T-helper 1 cell treated with Interleukin-12 subunit alpha and Interleukin-12 subunit beta and Interleukin-4 antibody, amounts not matched to agents 30 ng/mL and 1 ng/mL, for 36 hours (primary cell): Measurements from ENCODE around the gene ACOT11. TPM values are rescaled to one million over a fixed set of nuclear protein-coding genes. Genes with fewer than 3 reads are reported as not detected.
"Not testable (repeated sequence)": the region's sequence is repeated elsewhere in the genome, so short reads cannot be mapped to it uniquely, and the experiment has no call there.

ENCODE experiments used
- intact Hi-C: fragments of 100-400 bp; cut with micrococcal nuclease; formaldehyde crosslinking; loops from one replicate; pipeline ENCODE4 v1.15.1; 2024
- total RNA-seq: library from RNA; stranded (reverse); gene quantifications from 2 replicates; pipeline ENCODE4 v1.2.3, GENCODE V29; 2022

ACOT11 gene
- total RNA-seq, result 1.6 and 1.8 TPM in 2 replicates

- intact Hi-C loops, result no loop called here
Measured at GRCh38 chr1:54547601-54548388, at the start of gene ACOT11. ACOT11 (plus strand) TSS chr1:54548228; CDS start chr1:54548310, 82 bp downstream.

- intact Hi-C loops, result loop anchor here (1.0 to 5.0 kb wide), 5 partner anchors 9 to 312 kb away; no protein-coding TSS in a partner anchor
Measured at GRCh38 chr1:54498383-54499096, 49.5 kb upstream of the ACOT11 start.

- intact Hi-C loops, result loop anchor here (1.0 to 5.0 kb wide), 5 partner anchors 10 to 311 kb away; no protein-coding TSS in a partner anchor
Measured at GRCh38 chr1:54499097-54499359, 49.0 kb upstream of the ACOT11 start.

GRCh38 chr1:54499360-54500106, 48.5 kb upstream of the ACOT11 start:
- intact Hi-C loops, result loop anchor here (1.0 to 5.0 kb wide), 5 partner anchors 10 to 311 kb away; no protein-coding TSS in a partner anchor

GRCh38 chr1:54500107-54500431, 48.0 kb upstream of the ACOT11 start:
- intact Hi-C loops, result no loop called here

- intact Hi-C loops, result no loop called here
Measured at GRCh38 chr1:54501849-54502248, 46.2 kb upstream of the ACOT11 start.

- intact Hi-C loops, result no loop called here
Measured at GRCh38 chr1:54502342-54502741, 45.7 kb upstream of the ACOT11 start.

- intact Hi-C loops, result no loop called here
Measured at GRCh38 chr1:54506594-54506993, 41.4 kb upstream of the ACOT11 start.

GRCh38 chr1:54507033-54507870, 40.8 kb upstream of the ACOT11 start:
- intact Hi-C loops, result no loop called here

- intact Hi-C loops, result no loop called here
Measured at GRCh38 chr1:54510715-54511270, 37.2 kb upstream of the ACOT11 start.

GRCh38 chr1:54513921-54514580, 34.0 kb upstream of the ACOT11 start:
- intact Hi-C loops, result loop anchor here (2.0 kb wide), 1 partner anchor 15 kb away; no protein-coding TSS in a partner anchor

GRCh38 chr1:54516249-54516920, 31.6 kb upstream of the ACOT11 start:
- intact Hi-C loops, result no loop called here

GRCh38 chr1:54517496-54517895, 30.5 kb upstream of the ACOT11 start:
- intact Hi-C loops, result no loop called here

GRCh38 chr1:54518489-54518888, 29.5 kb upstream of the ACOT11 start:
- intact Hi-C loops, result no loop called here

GRCh38 chr1:54519709-54520108, 28.3 kb upstream of the ACOT11 start:
- intact Hi-C loops, result no loop called here

- intact Hi-C loops, result no loop called here
Measured at GRCh38 chr1:54520631-54521321, 27.3 kb upstream of the ACOT11 start.

- intact Hi-C loops, result not testable (repeated sequence)
Measured at GRCh38 chr1:54526565-54526964, 21.5 kb upstream of the ACOT11 start.

GRCh38 chr1:54528613-54529012, 19.4 kb upstream of the ACOT11 start:
- intact Hi-C loops, result no loop called here

GRCh38 chr1:54532033-54532432, 16.0 kb upstream of the ACOT11 start:
- intact Hi-C loops, result no loop called here
